COLO668 (cell line): ENCODE measurements around the gene MRPS23.

Source experiments
- DNase-seq: peaks from one replicate; lab custom pipeline; 2025; ENCODE audit not compliant: unreplicated experiment; lab: John Stamatoyannopoulos, UW

Gene MRPS23

GRCh38 chr17:57879437-57880085 lies 29.7 kb upstream of the MRPS23 start:
- DNase-seq: no peak

GRCh38 chr17:57877803-57878377 lies 28.0 kb upstream of the MRPS23 start:
- no peak for DNase-seq

GRCh38 chr17:57876866-57877237 lies 27.0 kb upstream of the MRPS23 start:
- DNase-seq: no peak

GRCh38 chr17:57876023-57876865 lies 26.4 kb upstream of the MRPS23 start:
- no peak for DNase-seq

- DNase-seq: no peak
Measured at GRCh38 chr17:57875290-57876022, 25.6 kb upstream of the MRPS23 start.

- no peak for DNase-seq
Measured at GRCh38 chr17:57874434-57875289, 24.8 kb upstream of the MRPS23 start.

GRCh38 chr17:57874058-57874419 lies 24.2 kb upstream of the MRPS23 start:
- DNase-seq: no peak

- no peak for DNase-seq
Measured at GRCh38 chr17:57873261-57874057, 23.6 kb upstream of the MRPS23 start.

- DNase-seq: no peak
Measured at GRCh38 chr17:57872536-57872935, 22.7 kb upstream of the MRPS23 start.

- DNase-seq: no peak
Measured at GRCh38 chr17:57871863-57872262, 22.0 kb upstream of the MRPS23 start.

- DNase-seq: no peak
Measured at GRCh38 chr17:57871155-57871554, 21.3 kb upstream of the MRPS23 start.

GRCh38 chr17:57870283-57870635 lies 20.4 kb upstream of the MRPS23 start:
- no peak for DNase-seq

GRCh38 chr17:57869617-57870282 lies 19.9 kb upstream of the MRPS23 start:
- no peak for DNase-seq

- DNase-seq: no peak
Measured at GRCh38 chr17:57868910-57869616, 19.2 kb upstream of the MRPS23 start.

- peak; percentile 14 for DNase-seq
Measured at GRCh38 chr17:57868007-57868909, 18.4 kb upstream of the MRPS23 start.

- DNase-seq: no peak
Measured at GRCh38 chr17:57867126-57867525, 17.3 kb upstream of the MRPS23 start.

- DNase-seq: no peak
Measured at GRCh38 chr17:57866723-57867122, 16.9 kb upstream of the MRPS23 start.

GRCh38 chr17:57866319-57866718 lies 16.5 kb upstream of the MRPS23 start:
- DNase-seq: no peak
